Thyroid gland (tissue), 4 donors: ENCODE measurements around the gene LRCOL1. TPM values are rescaled to one million over a fixed set of nuclear protein-coding genes. Genes with fewer than 3 reads are reported as not detected.

Experiments used
- DNase-seq, 2 donors: peaks; one replicate each; pipeline ENCODE4 v3.0.0-alpha.2; 2019
- H3K27ac ChIP-seq, 3 donors: fragments of 200-600 bp; sonication (generic); 1 replicate in 2 of 3; 2 replicates in 1 of 3; pipeline ENCODE4 v1.5.1; 2016 to 2019; ENCODE audit warnings: mild to moderate bottlenecking in 1 of 3, moderate library complexity in 1 of 3
- H3K27me3 ChIP-seq: fragments of 200-600 bp; sonication (generic); one replicate; pipeline ENCODE4 v1.5.1; 2019
- H3K36me3 ChIP-seq, 2 donors: fragments of 200-600 bp; sonication (generic); one replicate each; pipeline ENCODE4 v1.5.1; 2016 to 2019
- H3K4me1 ChIP-seq, 2 donors: fragments of 200-600 bp; sonication (generic); one replicate each; pipeline ENCODE4 v1.5.1; 2017 to 2019
- H3K4me3 ChIP-seq, 3 donors: fragments of 200-600 bp; sonication (generic); replicated peaks in 1 of 3; 1 replicate in 2 of 3; 2 replicates in 1 of 3; pipeline ENCODE4 v1.5.1; 2016; ENCODE audit warnings: mild to moderate bottlenecking in 1 of 3
- H3K9me3 ChIP-seq: fragments of 200-600 bp; sonication (generic); one replicate; pipeline ENCODE4 v1.5.1; 2017
- CTCF ChIP-seq, 6 experiments: fragments of 200-600 bp in 3 of 6; fragments of 450-650 bp in 3 of 6; sonication (generic) in 3 of 6; IDR thresholded peaks; one replicate each; pipeline ENCODE4 v1.5.1; 2016 to 2019; ENCODE audit warnings: antibody characterized with exemption in 6 of 6, mild to moderate bottlenecking in 2 of 6, inconsistent platforms in 1 of 6, moderate library complexity in 1 of 6
- POLR2A ChIP-seq, 2 donors: fragments of 450-650 bp; IDR thresholded peaks; one replicate each; pipeline ENCODE4 v1.6.1; 2017; ENCODE audit warnings: antibody characterized with exemption in 2 of 2, mild to moderate bottlenecking in 2 of 2, moderate library complexity in 1 of 2
- WGBS, 2 donors: methylation state at CpG; one replicate each; pipeline ENCODE4 v1.1.5; 2017; 5-methylcytosine and 5-hydroxymethylcytosine counted together
- intact Hi-C: fragments of 100-400 bp; cut with DNase I; formaldehyde crosslinking; loops from one replicate; pipeline ENCODE4 v1.15.1; 2023
- total RNA-seq, 4 donors: library from RNA; depleted of rRNA; stranded (reverse); fragments of >200 nt; gene quantifications; one replicate each; pipeline ENCODE4 v1.2.3, GENCODE V29; 2016

Gene LRCOL1
- total RNA-seq, 4 donors from 2014 or later = 0.89 to 3.2 (median 3.2) TPM; not detected in 1

- Histone ChIP-seq H3K27ac (no peak overlapping the region), H3K27me3 (no peaks in the 10 kb centered on the region), H3K9me3 (no peaks in the 10 kb centered on the region), H3K4me3 (no peak overlapping the region), H3K36me3 (no peaks in the 10 kb centered on the region), H3K4me1 (peaks cover 0 to 3% of the 10 kb centered on the region in 2 donors)
- no peak for TF ChIP-seq CTCF (IDR thresholded peaks at IDR 0.05)
- TF ChIP-seq POLR2A (IDR thresholded peaks at IDR 0.05) = no peak
- 82 to 84% methylated on average over 35 of the region's 38 CpGs for WGBS, 2 donors
- intact Hi-C loops = no loop called here
- DNase-seq = no peak
These were observed 18.0 kb downstream of the LRCOL1 start for GRCh38 chr12:132592282-132592970.

GRCh38 chr12:132591107-132591935, 19.1 kb downstream of the LRCOL1 start:
- DNase-seq = no peak
- H3K4me3 ChIP-seq = no peak overlapping the region
- 92% methylated on average over 34 to 45 of the region's 45 CpGs for WGBS, 2 donors
- no peaks in the 10 kb centered on the region for H3K36me3 ChIP-seq
- TF ChIP-seq POLR2A (IDR thresholded peaks at IDR 0.05) (no peak), CTCF (IDR thresholded peaks at IDR 0.05) (no peak)
- intact Hi-C loops = no loop called here
- H3K27ac ChIP-seq = no peak overlapping the region
- no peaks in the 10 kb centered on the region for H3K27me3 ChIP-seq
- H3K9me3 ChIP-seq = no peaks in the 10 kb centered on the region
- H3K4me1 ChIP-seq = no peaks in the 10 kb centered on the region

- Histone ChIP-seq H3K9me3 (no peaks in the 10 kb centered on the region), H3K27ac (no peak overlapping the region), H3K36me3 (no peaks in the 10 kb centered on the region), H3K4me1 (no peaks in the 10 kb centered on the region), H3K4me3 (no peak overlapping the region), H3K27me3 (no peaks in the 10 kb centered on the region)
- 94 to 95% methylated on average over 19 of the region's 19 CpGs for WGBS, 2 donors
- no peak for DNase-seq
- intact Hi-C loops = no loop called here
- TF ChIP-seq POLR2A (IDR thresholded peaks at IDR 0.05) = no peak
- no peak for TF ChIP-seq CTCF (IDR thresholded peaks at IDR 0.05)
These were observed 21.3 kb downstream of the LRCOL1 start for GRCh38 chr12:132588821-132589669.

GRCh38 chr12:132588319-132588718, 22.1 kb downstream of the LRCOL1 start:
- Histone ChIP-seq H3K4me1 (no peaks in the 10 kb centered on the region), H3K4me3 (no peak overlapping the region), H3K27me3 (no peaks in the 10 kb centered on the region), H3K36me3 (no peaks in the 10 kb centered on the region), H3K9me3 (no peaks in the 10 kb centered on the region), H3K27ac (no peak overlapping the region)
- intact Hi-C loops = no loop called here
- no peak for DNase-seq
- WGBS, 2 donors = 82 to 94% methylated on average over 6 of the region's 6 CpGs
- no peak for TF ChIP-seq CTCF (IDR thresholded peaks at IDR 0.05)
- no peak for TF ChIP-seq POLR2A (IDR thresholded peaks at IDR 0.05)
